SK-N-MC (cell line): ENCODE results near the gene GANAB.

Source experiments
- DNase-seq: peaks from one replicate; pipeline ENCODE4 v3.0.0-alpha.2; 2011; ENCODE audit warnings: low read depth, low spot score
- H3K27ac ChIP-seq: fragments of 200-600 bp; sonication (generic); 2 replicates; pipeline ENCODE4 v1.5.1; 2016; ENCODE audit warnings: mixed run types
- H3K36me3 ChIP-seq: fragments of 200-600 bp; sonication (generic); 2 replicates; pipeline ENCODE4 v1.6.1; 2017; ENCODE audit warnings: antibody characterized with exemption, low read length, mixed read lengths; ENCODE audit not compliant: insufficient read depth
- H3K4me3 ChIP-seq: fragments of 200-600 bp; sonication (generic); 2 replicates; pipeline ENCODE4 v1.5.1; 2016
- H3K9ac ChIP-seq: fragments of 200-600 bp; sonication (generic); 2 replicates; pipeline ENCODE4 v1.8.0; 2017; ENCODE audit warnings: mixed run types, mixed read lengths; ENCODE audit not compliant: insufficient read length
- H3K9me3 ChIP-seq: fragments of 200-600 bp; sonication (generic); 2 replicates; pipeline ENCODE4 v1.6.1; 2017; ENCODE audit warnings: low read depth, mild to moderate bottlenecking, antibody characterized with exemption, low read length, moderate library complexity, mixed read lengths
- EZH2 ChIP-seq: fragments of 200-600 bp; sonication (generic); IDR thresholded peaks from one replicate; pipeline ENCODE4 v1.6.1; 2017; ENCODE audit warnings: antibody characterized with exemption
- FOXP2 ChIP-seq: optimal IDR thresholded peaks from 2 replicates; pipeline ENCODE3; 2011; ENCODE audit warnings: mild to moderate bottlenecking, moderate library complexity; ENCODE audit not compliant: insufficient read depth; ENCODE audit errors: extremely low read length, control extremely low read depth
- POLR2AphosphoS5 ChIP-seq: IDR thresholded peaks from 2 replicates; pipeline ENCODE4 v1.6.1; 2012; ENCODE audit warnings: mild to moderate bottlenecking, low read depth, low read length, borderline replicate concordance

GANAB gene

GRCh38 chr11:62603072-62603408 lies 43.4 kb downstream of the GANAB start:
- DNase-seq, result no peak
- Histone ChIP-seq H3K4me3 (no peak overlapping the region), H3K9me3 (no peaks in the 10 kb centered on the region), H3K9ac (no peak overlapping the region), H3K27ac (no peak overlapping the region), H3K36me3 (peaks cover 19% of the 10 kb centered on the region)
- no peak for TF ChIP-seq POLR2AphosphoS5
- TF ChIP-seq FOXP2, result no peak
- no peak for TF ChIP-seq EZH2

GRCh38 chr11:62602141-62603071 lies 44.0 kb downstream of the GANAB start:
- Histone ChIP-seq H3K36me3 (peaks cover 25% of the 10 kb centered on the region), H3K4me3 (peak overlapping the region; percentile 87), H3K27ac (peak overlapping the region; percentile 74), H3K9me3 (no peaks in the 10 kb centered on the region), H3K9ac (peak overlapping the region; percentile 78)
- DNase-seq, result no peak
- TF ChIP-seq FOXP2 (no peak), POLR2AphosphoS5 (no peak), EZH2 (no peak)

- H3K27ac ChIP-seq, result peak within 1 kb of the TSS; percentile 92
- peak; percentile 86 for DNase-seq
- no peaks in the 10 kb centered on the region for H3K9me3 ChIP-seq
- peak within 1 kb of the TSS; percentile 87 for H3K4me3 ChIP-seq
- peak within 1 kb of the TSS; percentile 99 for H3K9ac ChIP-seq
- H3K36me3 ChIP-seq, result peaks cover 34% of the 10 kb centered on the region
- no peak for TF ChIP-seq EZH2
- peak; percentile 68; the same call in 1 of the 2 replicates for TF ChIP-seq POLR2AphosphoS5
- peak; percentile 91 for TF ChIP-seq FOXP2
These were observed 44.9 kb downstream of the GANAB start, which contains the start of gene MTA2 for GRCh38 chr11:62601372-62602140. Gene MTA2, minus strand, starts transcription at chr11:62601865. Its CDS starts 415 bp downstream, at chr11:62601450.

- Histone ChIP-seq H3K9ac (peak overlapping the region; percentile 99), H3K4me3 (peak overlapping the region; percentile 87), H3K27ac (peak overlapping the region; percentile 92), H3K36me3 (peaks cover 39% of the 10 kb centered on the region), H3K9me3 (no peaks in the 10 kb centered on the region)
- DNase-seq, result no peak
- no peak for TF ChIP-seq EZH2
- TF ChIP-seq POLR2AphosphoS5, result no peak
- no peak for TF ChIP-seq FOXP2
These were observed 45.4 kb downstream of the GANAB start for GRCh38 chr11:62601122-62601371.

GRCh38 chr11:62600367-62601121 lies 45.9 kb downstream of the GANAB start:
- no peak for DNase-seq
- peaks cover 44% of the 10 kb centered on the region for H3K36me3 ChIP-seq
- peak overlapping the region; percentile 99 for H3K9ac ChIP-seq
- peak overlapping the region; percentile 92 for H3K27ac ChIP-seq
- H3K9me3 ChIP-seq, result no peaks in the 10 kb centered on the region
- TF ChIP-seq POLR2AphosphoS5 (no peak), EZH2 (no peak), FOXP2 (no peak)
- peak overlapping the region; percentile 87 for H3K4me3 ChIP-seq

GRCh38 chr11:62599901-62600300 lies 46.5 kb downstream of the GANAB start:
- peak overlapping the region; percentile 87 for H3K4me3 ChIP-seq
- H3K27ac ChIP-seq, result peak overlapping the region; percentile 92
- H3K9me3 ChIP-seq, result no peaks in the 10 kb centered on the region
- peak overlapping the region; percentile 99 for H3K9ac ChIP-seq
- no peak for TF ChIP-seq POLR2AphosphoS5
- no peak for TF ChIP-seq FOXP2
- TF ChIP-seq EZH2, result no peak
- peaks cover 50% of the 10 kb centered on the region for H3K36me3 ChIP-seq
- DNase-seq, result no peak

GRCh38 chr11:62599069-62599696 lies 47.2 kb downstream of the GANAB start:
- Histone ChIP-seq H3K27ac (peak overlapping the region; percentile 92), H3K9ac (peak overlapping the region; percentile 99), H3K9me3 (no peaks in the 10 kb centered on the region), H3K4me3 (peak overlapping the region; percentile 87), H3K36me3 (peaks cover 57% of the 10 kb centered on the region)
- DNase-seq, result peak; percentile 97
- TF ChIP-seq FOXP2 (peak; percentile 91), POLR2AphosphoS5 (peak; percentile 35; the same call in 1 of the 2 replicates), EZH2 (no peak)
